Measurements from ENCODE around the gene MYH7. TPM values are rescaled to one million over a fixed set of nuclear protein-coding genes. Genes with fewer than 3 reads are reported as not detected.

Gene MYH7
- total and polyA plus RNA-seq, 2 of the 4 experiments (the other 2 are of a cell fraction) = not detected

DNA sequence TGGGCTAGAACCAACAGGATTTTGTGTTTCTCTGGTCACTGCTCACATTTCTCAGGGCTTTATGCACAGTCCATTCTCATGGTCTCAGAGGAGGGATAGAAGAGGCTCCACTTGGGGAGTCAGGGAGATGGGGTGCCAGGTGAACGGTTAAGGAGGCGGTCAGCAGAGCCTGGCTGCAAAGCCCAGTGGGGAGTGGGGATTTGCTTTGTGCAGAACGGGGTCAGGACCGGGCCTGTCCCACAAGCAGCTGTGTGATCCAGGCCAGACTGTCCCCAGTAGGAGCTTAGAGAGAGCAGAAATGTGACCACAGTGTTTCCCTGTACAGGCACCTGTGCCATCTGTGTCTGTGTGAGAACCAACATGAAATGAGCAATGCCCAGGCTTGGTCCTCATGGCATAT lies 54.5 kb downstream of the MYH7 start:
- Histone ChIP-seq H4K91ac (ENCODE audit: insufficient read depth, low read depth, low read length) (no peak overlapping the region), H2BK15ac (ENCODE audit: low read depth, low read length) (no peak overlapping the region), H2BK5ac (ENCODE audit: low read depth, low read length, poor library complexity, severe bottlenecking) (no peak overlapping the region), H2AFZ (replicated peaks; ENCODE audit: low read length, poor library complexity) (no peak overlapping the region), H3K4me2 (ENCODE audit: low read depth, low read length) (no peak overlapping the region), H3K23ac (ENCODE audit: low read depth, low read length) (no peak overlapping the region), H4K8ac (ENCODE audit: low read depth in 2 of 2, low read length in 2 of 2) (no peak overlapping the region), H3K9me1 (ENCODE audit: insufficient read depth, low read length) (no peaks in the 10 kb centered on the region), H3K9ac (ENCODE audit: low read depth, low read length) (no peak overlapping the region), H2AK5ac (ENCODE audit: low read depth, low read length) (no peak overlapping the region), H3K79me1 (ENCODE audit: low read depth in 1 of 2, low read length in 2 of 2) (no peaks in the 10 kb centered on the region), H3K4me1 (ENCODE audit: control insufficient read depth, insufficient read depth, low read length) (no peaks in the 10 kb centered on the region), H3K4ac (ENCODE audit: low read depth, low read length) (no peak overlapping the region), H4K5ac (ENCODE audit: low read depth, low read length) (no peak overlapping the region), H3K27me3 (ENCODE audit: control insufficient read depth, insufficient read depth, low read length) (peaks cover 44% of the 10 kb centered on the region), H3K18ac (ENCODE audit: low read depth, low read length) (no peak overlapping the region), H2BK20ac (ENCODE audit: low read depth, low read length) (no peak overlapping the region), H3K36me3 (ENCODE audit: control insufficient read depth, insufficient read depth, low read length) (no peaks in the 10 kb centered on the region), H3K56ac (ENCODE audit: extremely low read depth, insufficient read depth, low read length) (no peak overlapping the region), H2BK120ac (ENCODE audit: low read depth, low read length) (no peak overlapping the region), H2AK9ac (replicated peaks; ENCODE audit: low read depth, low read length, poor library complexity) (no peak overlapping the region), H4K20me1 (ENCODE audit: insufficient read depth, low read length) (no peaks in the 10 kb centered on the region), H3K27ac (ENCODE audit: insufficient read depth, low read length) (no peak overlapping the region), H3K14ac (replicated peaks; ENCODE audit: low read depth, low read length) (no peak overlapping the region), H3K4me3 (ENCODE audit: insufficient read depth, low read depth, low read length) (no peak overlapping the region), H3K9me3 (ENCODE audit: control insufficient read depth, insufficient read depth, low read length) (no peaks in the 10 kb centered on the region)
- ATAC-seq (ENCODE audit: low read depth) (no peak), DNase-seq (no peak)
- WGBS, 2 experiments (ENCODE audit: extremely low coverage in 2 of 2, insufficient read length in 1 of 2) = 46% methylated on average over 3 of the region's 4 CpGs; no CpG with 5 or more reads in 1 of the 2 experiments
- CTCF ChIA-PET = interaction anchor here (0.9 to 1.7 kb wide), 2 partner anchors 47 to 180 kb away, joined by 3 to 10 read pairs; no protein-coding TSS in a partner anchor
- in situ Hi-C loops (cut with MboI; ENCODE audit: low sequenced_read_pairs) (no loop called here), intact Hi-C loops (cut with micrococcal nuclease) (loop anchor here (1.0 to 2.0 kb wide), 2 partner anchors 53 to 116 kb away; no protein-coding TSS in a partner anchor), dilution Hi-C loops (cut with HindIII; ENCODE audit: low sequenced_read_pairs, unreplicated experiment) (no loop called here)
- BruUV-seq (replicated peaks) = no TSS peak
- POLR2A ChIA-PET (ENCODE audit: unreplicated experiment) = interaction anchor here (1.6 kb wide), 1 partner anchor 54 kb away, joined by 5 read pairs; no protein-coding TSS in a partner anchor
- TF ChIP-seq POLR2A (IDR thresholded peaks at IDR 0.05; ENCODE audit: low read depth, low read length) (no peak), CHD1 (IDR thresholded peaks at IDR 0.05; ENCODE audit: low read depth, low read length) (no peak), CTCF (conservative IDR thresholded peaks at IDR 0.05; ENCODE audit: low read depth, low read length) (no peak), RAD21 (IDR thresholded peaks at IDR 0.05; ENCODE audit: low read length) (no peak), RFX5 (IDR thresholded peaks at IDR 0.05; ENCODE audit: low read depth, low read length) (no peak), CEBPB (IDR thresholded peaks at IDR 0.05; ENCODE audit: low read depth, low read length) (no peak), MAFK (IDR thresholded peaks at IDR 0.05; ENCODE audit: low read depth, low read length) (no peak), MXI1 (IDR thresholded peaks at IDR 0.05; ENCODE audit: borderline replicate concordance, low read depth, low read length) (no peak), SMC3 (IDR thresholded peaks at IDR 0.05; ENCODE audit: low read depth, low read length) (no peak), BHLHE40 (IDR thresholded peaks at IDR 0.05; ENCODE audit: low read depth, low read length) (no peak), RCOR1 (IDR thresholded peaks at IDR 0.05; ENCODE audit: insufficient replicate concordance, low read length) (no peak), FOS (IDR thresholded peaks at IDR 0.05; ENCODE audit: low read depth, low read length) (no peak), MAZ (IDR thresholded peaks at IDR 0.05; ENCODE audit: borderline replicate concordance, low read depth, low read length) (no peak), NFE2L2 (IDR thresholded peaks at IDR 0.05; ENCODE audit: low read depth, low read length) (no peak)
- TF ChIP-seq, protein P1, sequence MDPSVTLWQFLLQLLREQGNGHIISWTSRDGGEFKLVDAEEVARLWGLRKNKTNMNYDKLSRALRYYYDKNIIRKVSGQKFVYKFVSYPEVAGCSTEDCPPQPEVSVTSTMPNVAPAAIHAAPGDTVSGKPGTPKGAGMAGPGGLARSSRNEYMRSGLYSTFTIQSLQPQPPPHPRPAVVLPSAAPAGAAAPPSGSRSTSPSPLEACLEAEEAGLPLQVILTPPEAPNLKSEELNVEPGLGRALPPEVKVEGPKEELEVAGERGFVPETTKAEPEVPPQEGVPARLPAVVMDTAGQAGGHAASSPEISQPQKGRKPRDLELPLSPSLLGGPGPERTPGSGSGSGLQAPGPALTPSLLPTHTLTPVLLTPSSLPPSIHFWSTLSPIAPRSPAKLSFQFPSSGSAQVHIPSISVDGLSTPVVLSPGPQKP (IDR thresholded peaks at IDR 0.05; ENCODE audit: borderline replicate concordance, low read depth, low read length) = no peak
- TF ChIP-seq, protein P2, sequence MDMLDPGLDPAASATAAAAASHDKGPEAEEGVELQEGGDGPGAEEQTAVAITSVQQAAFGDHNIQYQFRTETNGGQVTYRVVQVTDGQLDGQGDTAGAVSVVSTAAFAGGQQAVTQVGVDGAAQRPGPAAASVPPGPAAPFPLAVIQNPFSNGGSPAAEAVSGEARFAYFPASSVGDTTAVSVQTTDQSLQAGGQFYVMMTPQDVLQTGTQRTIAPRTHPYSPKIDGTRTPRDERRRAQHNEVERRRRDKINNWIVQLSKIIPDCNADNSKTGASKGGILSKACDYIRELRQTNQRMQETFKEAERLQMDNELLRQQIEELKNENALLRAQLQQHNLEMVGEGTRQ (IDR thresholded peaks at IDR 0.05; ENCODE audit: low read depth, low read length) = no peak
